ENCODE data around the gene CAMK2D. TPM values are rescaled to one million over a fixed set of nuclear protein-coding genes. Genes with fewer than 3 reads are reported as not detected.

CAMK2D gene
- total RNA-seq, 1 donor from 2014 or later, result 50.3 TPM

DNA sequence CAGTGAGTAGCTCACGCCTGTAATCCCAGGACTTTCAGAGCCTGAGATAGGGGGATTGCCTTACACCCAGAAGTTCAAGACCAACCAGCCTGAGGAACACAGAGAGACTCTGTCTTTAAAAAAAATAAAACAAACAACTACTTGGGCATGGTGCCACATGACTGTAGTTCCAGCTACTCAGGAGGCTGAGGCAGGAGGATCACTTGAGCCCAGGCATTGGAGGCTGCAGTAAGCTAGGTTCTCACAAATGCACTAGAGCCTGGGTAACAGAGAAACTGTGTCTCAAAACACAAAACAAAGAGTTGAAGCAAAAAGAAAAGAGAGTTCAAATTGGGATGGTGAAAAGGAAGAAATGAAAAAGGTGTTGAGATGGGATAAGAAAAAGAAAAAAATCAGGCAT is 10.8 kb downstream of the CAMK2D start:
- no peak overlapping the region for H3K4me3 ChIP-seq
- intact Hi-C loops (cut with DNase I), result no loop called here
- no peak for DNase-seq (ENCODE audit: extremely low spot score in 2 of 2)

DNA sequence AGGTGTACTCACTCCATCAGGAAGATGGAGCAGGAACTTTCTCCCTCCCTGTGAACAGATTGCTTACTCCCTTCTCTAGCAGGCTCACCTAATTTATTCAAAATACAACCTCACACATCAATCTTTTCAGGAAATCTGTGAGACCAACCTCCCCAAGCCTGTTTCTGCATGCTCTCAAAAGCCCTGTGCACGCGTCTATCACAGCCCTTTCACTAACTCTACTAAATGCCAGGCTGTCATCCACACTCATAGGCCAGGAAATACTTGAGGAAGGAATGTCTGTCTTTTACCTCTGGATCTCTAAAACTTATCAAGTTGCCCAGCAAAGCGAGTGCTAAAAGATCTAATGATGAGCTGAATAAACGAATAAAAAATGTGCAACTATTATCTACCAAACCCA is 11.2 kb downstream of the CAMK2D start:
- Histone ChIP-seq H3K27me3 (no peaks in the 10 kb centered on the region), H3K9me3 (no peaks in the 10 kb centered on the region), H3K4me3 (no peak overlapping the region), H3K27ac (no peak overlapping the region), H3K4me1 (peaks cover 9% of the 10 kb centered on the region), H3K36me3 (no peaks in the 10 kb centered on the region)
- intact Hi-C loops (cut with DNase I), result no loop called here
- no peak for DNase-seq (ENCODE audit: extremely low spot score in 2 of 2)
- TF ChIP-seq POLR2A (IDR thresholded peaks at IDR 0.05) (no peak), POLR2AphosphoS5 (IDR thresholded peaks at IDR 0.05; ENCODE audit: insufficient read depth in 1 of 2, low read depth in 1 of 2) (no peak)
- TF ChIP-seq, protein P1, sequence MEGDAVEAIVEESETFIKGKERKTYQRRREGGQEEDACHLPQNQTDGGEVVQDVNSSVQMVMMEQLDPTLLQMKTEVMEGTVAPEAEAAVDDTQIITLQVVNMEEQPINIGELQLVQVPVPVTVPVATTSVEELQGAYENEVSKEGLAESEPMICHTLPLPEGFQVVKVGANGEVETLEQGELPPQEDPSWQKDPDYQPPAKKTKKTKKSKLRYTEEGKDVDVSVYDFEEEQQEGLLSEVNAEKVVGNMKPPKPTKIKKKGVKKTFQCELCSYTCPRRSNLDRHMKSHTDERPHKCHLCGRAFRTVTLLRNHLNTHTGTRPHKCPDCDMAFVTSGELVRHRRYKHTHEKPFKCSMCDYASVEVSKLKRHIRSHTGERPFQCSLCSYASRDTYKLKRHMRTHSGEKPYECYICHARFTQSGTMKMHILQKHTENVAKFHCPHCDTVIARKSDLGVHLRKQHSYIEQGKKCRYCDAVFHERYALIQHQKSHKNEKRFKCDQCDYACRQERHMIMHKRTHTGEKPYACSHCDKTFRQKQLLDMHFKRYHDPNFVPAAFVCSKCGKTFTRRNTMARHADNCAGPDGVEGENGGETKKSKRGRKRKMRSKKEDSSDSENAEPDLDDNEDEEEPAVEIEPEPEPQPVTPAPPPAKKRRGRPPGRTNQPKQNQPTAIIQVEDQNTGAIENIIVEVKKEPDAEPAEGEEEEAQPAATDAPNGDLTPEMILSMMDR (IDR thresholded peaks at IDR 0.05), result no peak

More for the DNA sequence above, 10.8 kb downstream of the CAMK2D start:
- no peaks in the 10 kb centered on the region for H3K9me3 ChIP-seq
- no peak overlapping the region for H3K27ac ChIP-seq
- no peaks in the 10 kb centered on the region for H3K36me3 ChIP-seq
- no peaks in the 10 kb centered on the region for H3K27me3 ChIP-seq
- TF ChIP-seq POLR2AphosphoS5 (IDR thresholded peaks at IDR 0.05; ENCODE audit: insufficient read depth in 1 of 2, low read depth in 1 of 2), result no peak
- no peak for TF ChIP-seq POLR2A (IDR thresholded peaks at IDR 0.05)
- TF ChIP-seq, protein P1 (IDR thresholded peaks at IDR 0.05), result no peak
- H3K4me1 ChIP-seq, result peaks cover 9% of the 10 kb centered on the region

DNA sequence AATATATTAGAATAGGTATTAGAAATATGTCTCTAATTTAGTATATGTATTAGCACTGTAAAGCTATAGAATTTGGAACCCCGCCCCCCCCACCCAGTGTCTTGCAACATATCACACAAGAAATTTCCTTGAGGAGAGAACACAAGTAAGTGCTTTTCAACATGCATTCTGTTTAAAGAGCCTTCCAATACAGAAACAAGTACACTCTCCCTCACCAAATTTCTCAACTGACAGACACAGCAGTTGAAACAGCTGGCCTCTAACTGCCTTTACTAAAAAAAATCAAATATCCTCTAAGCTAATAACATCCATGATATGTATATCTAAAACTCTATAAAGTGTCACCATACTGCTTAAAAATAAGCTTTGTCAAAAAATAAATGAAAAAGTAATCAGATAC is 12.4 kb downstream of the CAMK2D start:
- no peak for DNase-seq (ENCODE audit: extremely low spot score in 2 of 2)
- Histone ChIP-seq H3K27me3 (no peaks in the 10 kb centered on the region), H3K36me3 (no peaks in the 10 kb centered on the region), H3K4me3 (no peak overlapping the region), H3K4me1 (peaks cover 9% of the 10 kb centered on the region), H3K27ac (no peak overlapping the region), H3K9me3 (no peaks in the 10 kb centered on the region)
- TF ChIP-seq, protein P1 (IDR thresholded peaks at IDR 0.05), result no peak
- TF ChIP-seq POLR2AphosphoS5 (IDR thresholded peaks at IDR 0.05; ENCODE audit: insufficient read depth in 1 of 2, low read depth in 1 of 2) (no peak), POLR2A (IDR thresholded peaks at IDR 0.05) (no peak)
- intact Hi-C loops (cut with DNase I), result no loop called here

DNA sequence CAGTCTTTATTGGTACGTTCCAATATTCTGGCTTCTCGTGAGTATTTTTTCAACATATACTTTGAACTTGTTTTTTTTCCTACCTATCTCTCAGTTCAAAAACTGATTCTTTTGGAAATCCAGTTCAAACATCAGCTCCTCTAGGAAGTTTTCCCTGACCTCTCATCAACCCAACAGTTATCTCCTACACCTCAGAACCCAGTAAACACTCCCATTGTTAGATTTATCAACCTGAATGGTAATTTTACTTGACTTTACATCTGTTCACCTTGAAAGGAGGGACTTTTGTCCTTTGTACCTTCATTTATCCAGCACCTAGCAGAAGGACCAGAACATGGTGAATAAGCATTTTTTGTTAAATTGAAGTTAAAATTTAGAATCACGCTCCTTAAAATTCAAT is 13.6 kb downstream of the CAMK2D start:
- no peak overlapping the region for H3K4me3 ChIP-seq
- intact Hi-C loops (cut with DNase I), result no loop called here

DNA sequence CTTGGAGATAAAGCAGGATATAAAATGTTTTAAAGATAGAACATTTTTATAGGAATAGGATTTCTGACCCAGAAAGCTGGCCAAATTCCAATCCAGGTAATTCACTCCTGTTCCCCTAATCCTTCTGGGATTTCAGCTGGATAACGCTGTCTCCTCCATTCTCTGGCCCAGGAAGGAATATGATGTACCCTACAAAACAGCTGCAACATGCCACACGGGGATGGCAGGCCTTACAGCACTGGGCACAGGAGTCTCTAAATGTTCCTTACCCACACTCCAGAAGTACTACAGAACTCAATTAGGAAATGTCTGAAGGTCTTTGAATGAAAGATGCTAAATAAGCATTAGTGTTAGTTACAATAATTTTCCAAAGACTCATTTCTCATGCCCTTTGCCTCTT is 15.8 kb downstream of the CAMK2D start:
- no peak for TF ChIP-seq POLR2A (IDR thresholded peaks at IDR 0.05)
- TF ChIP-seq, protein P1 (IDR thresholded peaks at IDR 0.05), result no peak

More for the DNA sequence above, 13.6 kb downstream of the CAMK2D start:
- H3K27ac ChIP-seq, result no peak overlapping the region
- no peaks in the 10 kb centered on the region for H3K9me3 ChIP-seq
- H3K4me1 ChIP-seq, result peaks cover 13% of the 10 kb centered on the region
- no peaks in the 10 kb centered on the region for H3K27me3 ChIP-seq
- H3K36me3 ChIP-seq, result no peaks in the 10 kb centered on the region
- DNase-seq (ENCODE audit: extremely low spot score in 2 of 2), result no peak
- TF ChIP-seq POLR2AphosphoS5 (IDR thresholded peaks at IDR 0.05; ENCODE audit: insufficient read depth in 1 of 2, low read depth in 1 of 2), result no peak
- no peak for TF ChIP-seq POLR2A (IDR thresholded peaks at IDR 0.05)
- TF ChIP-seq, protein P1 (IDR thresholded peaks at IDR 0.05), result no peak

More for the DNA sequence above, 15.8 kb downstream of the CAMK2D start:
- intact Hi-C loops (cut with DNase I), result no loop called here
- DNase-seq (ENCODE audit: extremely low spot score in 2 of 2), result no peak
- peaks cover 13% of the 10 kb centered on the region for H3K4me1 ChIP-seq
- H3K9me3 ChIP-seq, result no peaks in the 10 kb centered on the region
- no peak overlapping the region for H3K27ac ChIP-seq
- no peaks in the 10 kb centered on the region for H3K36me3 ChIP-seq
- no peaks in the 10 kb centered on the region for H3K27me3 ChIP-seq
- no peak overlapping the region for H3K4me3 ChIP-seq
